Heart left ventricle (tissue), 16 donors: Measurements from ENCODE around the gene MAP3K4. TPM values are rescaled to one million over a fixed set of nuclear protein-coding genes. Genes with fewer than 3 reads are reported as not detected.

ENCODE experiments used
- ATAC-seq, 4 donors: fragments of 200-7000 bp; cut with Tn5 transposase; one replicate each; pipeline ENCODE4 v1.9.1; 2020 to 2022; ENCODE audit warnings: moderate library complexity in 4 of 4, mild to moderate bottlenecking in 3 of 4, moderate number of reproducible peaks in 1 of 4
- DNase-seq, 5 donors: peaks; one replicate each; pipeline ENCODE4 v3.0.0-alpha.2; 2020
- H3K27ac ChIP-seq, 12 donors: fragments of 200-600 bp; sonication (generic) in 4 of 12; one replicate each; pipeline versions ENCODE4 v1.5.0 to v1.8.0; 2016 to 2022; ENCODE audit warnings: mild to moderate bottlenecking in 2 of 12
- H3K27me3 ChIP-seq, 9 donors: fragments of 200-600 bp; sonication (generic) in 2 of 9; one replicate each; pipeline versions ENCODE4 v1.5.1 to v1.8.0; 2016 to 2022; ENCODE audit warnings: mild to moderate bottlenecking in 3 of 9
- H3K36me3 ChIP-seq, 9 donors: fragments of 200-600 bp; sonication (generic) in 2 of 9; one replicate each; pipeline versions ENCODE4 v1.5.0 to v1.8.0; 2018 to 2022; ENCODE audit warnings: mild to moderate bottlenecking in 2 of 9
- H3K4me1 ChIP-seq, 12 donors: fragments of 200-600 bp; sonication (generic) in 4 of 12; one replicate each; pipeline versions ENCODE4 v1.5.0 to v1.8.0; 2016 to 2022; ENCODE audit warnings: mild to moderate bottlenecking in 3 of 12
- H3K4me3 ChIP-seq, 12 donors: fragments of 200-600 bp; sonication (generic) in 4 of 12; one replicate each; pipeline versions ENCODE4 v1.5.0 to v1.8.0; 2017 to 2022; ENCODE audit warnings: mild to moderate bottlenecking in 9 of 12, moderate library complexity in 4 of 12
- H3K9me3 ChIP-seq, 12 donors: fragments of 200-600 bp; sonication (generic) in 4 of 12; one replicate each; pipeline versions ENCODE4 v1.5.0 to v1.8.0; 2016 to 2022; ENCODE audit warnings: mild to moderate bottlenecking in 1 of 12
- CTCF ChIP-seq, 12 donors: fragments of 200-600 bp; sonication (generic) in 4 of 12; IDR thresholded peaks; one replicate each; pipeline versions ENCODE4 v1.5.0 to v1.8.0; 2018 to 2022; ENCODE audit warnings: antibody characterized with exemption in 12 of 12, mild to moderate bottlenecking in 5 of 12
- POLR2A ChIP-seq, 2 donors: fragments of 450-650 bp; IDR thresholded peaks; one replicate each; pipeline ENCODE4 v1.6.1; 2017; ENCODE audit warnings: antibody characterized with exemption in 2 of 2, mild to moderate bottlenecking in 2 of 2, moderate library complexity in 2 of 2
- WGBS, 4 donors: extraction: QIAGEN DNeasy Blood & Tissue Kit in 2 of 4; methylation state at CpG; one replicate each; pipeline versions ENCODE4 v1.1.5 to v1.1.7; 2013 to 2018; 5-methylcytosine and 5-hydroxymethylcytosine counted together
- intact Hi-C, 10 donors: fragments of 100-400 bp; cut with DNase I; formaldehyde crosslinking; loops; one replicate each; pipeline versions ENCODE4 v1.11.1 to v1.14.2; 2022
- polyA plus RNA-seq, 2 donors: library from polyadenylated mRNA; stranded (reverse); fragments of 200-250 nt; gene quantifications; one replicate each; pipeline ENCODE4 v1.2.3, GENCODE V29; 2013
- total RNA-seq, 9 donors: library from RNA; depleted of rRNA in 2 of 9; stranded (reverse); fragments of >200 nt in 2 of 9; fragmentation: NEBNext Ultra II Directional in 3 of 9; extraction: Animal tissue kit (Norgen Biotek cat#: 25700) in 3 of 9; gene quantifications; one replicate each; pipeline versions ENCODE4 v1.1.0 to v1.2.4, GENCODE V29; 2016 to 2023
- donor health status: ischemic (EF 13 %, LVEDD 7.1; RV severe dilation, severe dysfunction).
- donor health status: healthy with polysubstance abuse.
- donor health status: DM: no; HTN: yes; CAD: no.
- donor health status: DM: no; HTN: no; CAD: no.
- donor health status: ischemic (EF 25% LVEDD 6.9; RV normal size, moderate dysfunction).
- donor health status: ischemic (EF 25% LVEDD 5.7; RV mildly dilated, moderate dysfunction).
- donor health status: healthy.
- donor health status: DM: yes; HTN: yes; CAD: no.
- donor health status: ischemic (EF 35%, LVEDD 5.7; RV mildly dilated, moderate dysfunction).
- donor health status: nonischemic (EF 11% LVEDD 7.7; RV severe dilation, severe dysfunction).
- donor health status: DM: yes; HTN: yes; CAD: no.
- donor health status: PGD.
- donor health status: ischemic (EF 29% LVEDD 5.4; RV normal size, mild dysfunction).
- donor health status: nonischemic (EF 23%, LVEDD 6.1; RV moderate dilation, normal function).

Gene MAP3K4
- total and polyA plus RNA-seq, 11 donors, result 9.2 to 39.1 (median 28.4) TPM

- H3K27ac ChIP-seq, result no peak overlapping the region
- no peaks in the 10 kb centered on the region for H3K27me3 ChIP-seq
- no peak for DNase-seq
- H3K4me3 ChIP-seq, result no peak overlapping the region
- WGBS, 4 donors, result 92 to 94% (median 93%) methylated on average over 11 of the region's 11 CpGs
- TF ChIP-seq POLR2A (IDR thresholded peaks at IDR 0.05), result no peak
- TF ChIP-seq CTCF (IDR thresholded peaks at IDR 0.05), result no peak
- no peak for ATAC-seq
- intact Hi-C loops, result no loop called here
- H3K9me3 ChIP-seq, result peaks cover 0 to 3% (median 0%) of the 10 kb centered on the region in 12 donors
- H3K36me3 ChIP-seq, result peaks cover 0 to 27% (median 8%) of the 10 kb centered on the region in 9 donors
- peaks cover 0 to 17% (median 0%) of the 10 kb centered on the region in 12 donors for H3K4me1 ChIP-seq
These were observed 174.6 kb downstream of the MAP3K4 start for GRCh38 chr6:161166176-161166575.

- H3K4me1 ChIP-seq, result peaks cover 0 to 17% (median 0%) of the 10 kb centered on the region in 12 donors
- no peak overlapping the region for H3K27ac ChIP-seq
- no peaks in the 10 kb centered on the region for H3K27me3 ChIP-seq
- H3K36me3 ChIP-seq, result peaks cover 0 to 27% (median 8%) of the 10 kb centered on the region in 9 donors
- intact Hi-C loops, result no loop called here
- no peak for DNase-seq
- peaks cover 0 to 7% (median 0%) of the 10 kb centered on the region in 12 donors for H3K9me3 ChIP-seq
- H3K4me3 ChIP-seq, result no peak overlapping the region
- WGBS, 4 donors, result 92 to 97% (median 96%) methylated on average over 5 of the region's 5 CpGs
- no peak for ATAC-seq
- no peak for TF ChIP-seq POLR2A (IDR thresholded peaks at IDR 0.05)
- TF ChIP-seq CTCF (IDR thresholded peaks at IDR 0.05), result no peak
These were observed 175.1 kb downstream of the MAP3K4 start for GRCh38 chr6:161166677-161167076.
